Astrocyte of the cerebellum (primary cell): ENCODE data around the gene VPS13C.

Source experiments
- DNase-seq: peaks from one replicate; pipeline ENCODE4 v3.0.0-alpha.2; 2011; ENCODE audit warnings: low read depth
- H3K4me3 ChIP-seq: 2 replicates; pipeline ENCODE4 v1.5.1; 2011; ENCODE audit warnings: mild to moderate bottlenecking, low read depth, low read length, moderate library complexity
- in situ Hi-C: cut with HindIII; loops from 2 replicates; pipeline ENCODE4 v1.10.0; 2017; ENCODE audit warnings: low sequenced_read_pairs
- TF ChIP-seq, protein P1 (sequence below): IDR thresholded peaks from 2 replicates; pipeline ENCODE4 v1.5.1; 2012; ENCODE audit warnings: low read length, low read depth, moderate library complexity, mild to moderate bottlenecking; ENCODE audit errors: missing control alignments

VPS13C gene, protein sequence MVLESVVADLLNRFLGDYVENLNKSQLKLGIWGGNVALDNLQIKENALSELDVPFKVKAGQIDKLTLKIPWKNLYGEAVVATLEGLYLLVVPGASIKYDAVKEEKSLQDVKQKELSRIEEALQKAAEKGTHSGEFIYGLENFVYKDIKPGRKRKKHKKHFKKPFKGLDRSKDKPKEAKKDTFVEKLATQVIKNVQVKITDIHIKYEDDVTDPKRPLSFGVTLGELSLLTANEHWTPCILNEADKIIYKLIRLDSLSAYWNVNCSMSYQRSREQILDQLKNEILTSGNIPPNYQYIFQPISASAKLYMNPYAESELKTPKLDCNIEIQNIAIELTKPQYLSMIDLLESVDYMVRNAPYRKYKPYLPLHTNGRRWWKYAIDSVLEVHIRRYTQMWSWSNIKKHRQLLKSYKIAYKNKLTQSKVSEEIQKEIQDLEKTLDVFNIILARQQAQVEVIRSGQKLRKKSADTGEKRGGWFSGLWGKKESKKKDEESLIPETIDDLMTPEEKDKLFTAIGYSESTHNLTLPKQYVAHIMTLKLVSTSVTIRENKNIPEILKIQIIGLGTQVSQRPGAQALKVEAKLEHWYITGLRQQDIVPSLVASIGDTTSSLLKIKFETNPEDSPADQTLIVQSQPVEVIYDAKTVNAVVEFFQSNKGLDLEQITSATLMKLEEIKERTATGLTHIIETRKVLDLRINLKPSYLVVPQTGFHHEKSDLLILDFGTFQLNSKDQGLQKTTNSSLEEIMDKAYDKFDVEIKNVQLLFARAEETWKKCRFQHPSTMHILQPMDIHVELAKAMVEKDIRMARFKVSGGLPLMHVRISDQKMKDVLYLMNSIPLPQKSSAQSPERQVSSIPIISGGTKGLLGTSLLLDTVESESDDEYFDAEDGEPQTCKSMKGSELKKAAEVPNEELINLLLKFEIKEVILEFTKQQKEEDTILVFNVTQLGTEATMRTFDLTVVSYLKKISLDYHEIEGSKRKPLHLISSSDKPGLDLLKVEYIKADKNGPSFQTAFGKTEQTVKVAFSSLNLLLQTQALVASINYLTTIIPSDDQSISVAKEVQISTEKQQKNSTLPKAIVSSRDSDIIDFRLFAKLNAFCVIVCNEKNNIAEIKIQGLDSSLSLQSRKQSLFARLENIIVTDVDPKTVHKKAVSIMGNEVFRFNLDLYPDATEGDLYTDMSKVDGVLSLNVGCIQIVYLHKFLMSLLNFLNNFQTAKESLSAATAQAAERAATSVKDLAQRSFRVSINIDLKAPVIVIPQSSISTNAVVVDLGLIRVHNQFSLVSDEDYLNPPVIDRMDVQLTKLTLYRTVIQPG (N-terminal part only)

DNA sequence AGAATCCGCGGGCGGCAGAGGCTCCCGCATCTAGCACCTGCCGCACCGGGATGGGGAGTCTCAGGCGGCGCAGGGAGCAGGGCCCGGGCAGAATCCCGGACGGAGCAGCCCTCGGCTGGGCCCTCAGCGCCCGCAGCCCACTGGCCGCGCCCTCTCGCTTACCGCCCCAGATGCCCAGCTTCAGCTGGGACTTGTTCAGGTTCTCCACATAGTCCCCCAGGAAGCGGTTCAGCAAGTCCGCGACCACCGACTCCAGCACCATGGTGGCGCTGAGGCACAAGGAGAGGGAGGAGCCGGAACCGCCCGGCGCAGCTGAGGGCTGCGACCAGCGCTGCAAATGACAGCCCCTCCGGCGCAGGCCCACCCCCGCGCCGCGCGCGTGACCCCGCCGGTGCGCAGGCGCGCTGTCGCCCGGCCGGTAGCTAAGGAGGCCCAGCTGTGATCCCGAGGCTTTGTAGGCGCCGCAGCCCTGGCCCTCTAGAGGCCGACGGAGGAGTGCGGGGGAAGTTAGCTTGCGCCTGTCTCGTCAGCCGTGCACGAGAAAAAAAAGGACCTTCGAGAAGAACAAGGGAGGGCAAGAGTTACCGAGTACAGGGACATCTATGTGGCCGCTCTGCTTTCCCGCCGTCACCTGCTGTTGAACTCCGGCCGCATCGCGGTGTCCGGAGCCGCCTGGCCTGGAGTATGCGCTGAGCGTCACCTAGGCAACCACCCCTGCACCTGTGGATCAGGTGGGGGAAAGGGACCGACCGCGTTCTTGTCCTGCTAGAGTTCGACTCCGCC is at the start of gene VPS13C:
VPS13C (minus strand) TSS at position 335 of the 783 bp plus-strand sequence; CDS start at position 262, 73 bp downstream.
- in situ Hi-C loops, result no loop called here
- H3K4me3 ChIP-seq, result peak within 1 kb of the TSS; percentile 91
- TF ChIP-seq, protein P1, sequence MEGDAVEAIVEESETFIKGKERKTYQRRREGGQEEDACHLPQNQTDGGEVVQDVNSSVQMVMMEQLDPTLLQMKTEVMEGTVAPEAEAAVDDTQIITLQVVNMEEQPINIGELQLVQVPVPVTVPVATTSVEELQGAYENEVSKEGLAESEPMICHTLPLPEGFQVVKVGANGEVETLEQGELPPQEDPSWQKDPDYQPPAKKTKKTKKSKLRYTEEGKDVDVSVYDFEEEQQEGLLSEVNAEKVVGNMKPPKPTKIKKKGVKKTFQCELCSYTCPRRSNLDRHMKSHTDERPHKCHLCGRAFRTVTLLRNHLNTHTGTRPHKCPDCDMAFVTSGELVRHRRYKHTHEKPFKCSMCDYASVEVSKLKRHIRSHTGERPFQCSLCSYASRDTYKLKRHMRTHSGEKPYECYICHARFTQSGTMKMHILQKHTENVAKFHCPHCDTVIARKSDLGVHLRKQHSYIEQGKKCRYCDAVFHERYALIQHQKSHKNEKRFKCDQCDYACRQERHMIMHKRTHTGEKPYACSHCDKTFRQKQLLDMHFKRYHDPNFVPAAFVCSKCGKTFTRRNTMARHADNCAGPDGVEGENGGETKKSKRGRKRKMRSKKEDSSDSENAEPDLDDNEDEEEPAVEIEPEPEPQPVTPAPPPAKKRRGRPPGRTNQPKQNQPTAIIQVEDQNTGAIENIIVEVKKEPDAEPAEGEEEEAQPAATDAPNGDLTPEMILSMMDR, result peak; percentile 79
- peak; percentile 79 for DNase-seq

DNA sequence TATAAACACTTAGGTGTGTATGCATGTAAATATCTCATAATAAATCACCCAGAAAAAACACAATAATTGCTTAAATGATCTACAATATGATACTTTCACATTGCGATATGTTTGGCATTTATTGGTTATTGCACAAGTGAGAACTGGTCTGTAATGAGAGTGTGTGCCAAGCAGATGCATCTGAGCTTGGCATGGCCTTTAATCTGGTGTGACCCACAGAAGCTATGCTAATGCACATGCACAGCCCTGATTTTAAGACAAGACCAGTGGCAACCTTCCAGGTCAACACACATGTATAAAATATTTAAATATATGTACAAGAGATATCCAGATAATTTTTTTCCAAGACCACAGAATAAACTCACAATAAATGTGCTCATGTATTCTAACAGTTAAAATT is 49.2 kb upstream of the VPS13C start:
- H3K4me3 ChIP-seq, result no peak overlapping the region
- DNase-seq, result no peak
- in situ Hi-C loops, result no loop called here
- TF ChIP-seq, protein P1, result no peak

DNA sequence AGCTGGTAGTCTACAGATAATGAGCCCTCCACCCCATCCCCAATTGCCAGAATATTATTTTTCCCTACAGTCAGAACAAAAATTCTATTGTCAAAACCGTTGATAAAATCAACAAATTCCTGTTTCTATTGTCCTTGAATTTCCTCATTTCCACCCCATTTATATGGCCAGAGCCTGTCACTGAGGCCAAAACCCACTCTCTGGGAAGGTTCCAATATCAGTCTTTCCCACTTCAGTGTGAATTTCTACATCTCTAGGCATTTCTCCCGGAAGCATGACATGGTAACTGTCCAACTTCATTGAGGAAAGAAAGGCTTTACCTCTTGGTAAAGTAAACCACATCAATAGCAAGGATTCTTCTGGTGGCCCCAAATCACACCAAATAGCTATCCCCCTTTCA is 48.2 kb upstream of the VPS13C start:
- in situ Hi-C loops, result no loop called here
- H3K4me3 ChIP-seq, result no peak overlapping the region
- TF ChIP-seq, protein P1, result no peak
- DNase-seq, result no peak

DNA sequence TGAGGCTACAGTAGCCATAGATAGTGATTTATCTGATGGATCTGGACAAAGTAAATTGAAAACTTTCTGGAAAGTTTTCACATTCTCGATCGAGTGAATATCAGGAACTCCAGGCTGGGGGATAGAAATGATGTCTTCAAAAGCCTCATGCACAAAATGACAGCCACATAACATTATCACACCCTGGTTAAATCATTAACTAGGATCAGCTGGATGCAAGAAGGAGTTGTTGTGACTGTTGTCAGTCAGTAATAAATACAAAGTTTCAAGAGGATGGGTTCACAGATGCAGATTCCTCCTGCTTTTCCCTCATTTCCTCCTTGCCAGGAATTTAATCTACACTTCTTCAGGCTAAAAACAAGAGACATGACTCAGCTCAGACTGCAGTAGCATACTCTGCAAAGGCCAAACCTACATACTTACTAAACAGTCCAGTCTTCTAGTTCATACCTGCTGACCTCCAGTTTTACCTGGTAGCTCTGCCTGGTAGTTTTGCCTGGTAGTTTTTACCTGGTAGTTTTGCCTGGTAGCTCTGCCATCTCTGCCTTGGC is 47.4 kb upstream of the VPS13C start:
- TF ChIP-seq, protein P1, result no peak
- no peak for DNase-seq
- in situ Hi-C loops, result no loop called here
- H3K4me3 ChIP-seq, result no peak overlapping the region

DNA sequence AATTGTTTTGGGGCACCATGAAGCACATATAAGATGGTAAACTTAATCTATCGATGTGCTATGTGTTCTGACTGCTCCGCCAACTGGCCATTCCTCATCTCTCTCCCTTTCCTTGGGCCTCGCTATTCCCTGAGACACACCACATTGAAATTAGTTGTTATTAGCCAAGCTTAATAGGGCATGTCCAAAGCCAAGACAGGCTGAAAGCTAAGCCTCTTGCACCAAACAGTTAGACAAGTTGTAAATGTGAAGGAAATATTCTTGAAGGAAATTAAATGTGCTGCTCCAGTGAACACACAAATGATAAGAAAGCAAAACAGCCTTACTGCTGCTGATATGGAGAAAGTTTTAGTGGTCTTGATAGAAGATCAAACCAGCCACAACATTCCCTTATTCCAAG is 45.8 kb upstream of the VPS13C start:
- no peak for DNase-seq
- in situ Hi-C loops, result no loop called here
- TF ChIP-seq, protein P1, result no peak

More for the DNA sequence above, 45.8 kb upstream of the VPS13C start:
- no peak overlapping the region for H3K4me3 ChIP-seq
